B cell (primary cell): ENCODE measurements around the gene ZSCAN2. TPM values are rescaled to one million over a fixed set of nuclear protein-coding genes. Genes with fewer than 3 reads are reported as not detected.

Experiments
- ATAC-seq: fragments of 200-7000 bp; cut with Tn5 transposase; one replicate; pipeline ENCODE4 v1.10.0; 2021; ENCODE audit warnings: low read depth, mild to moderate bottlenecking, moderate number of reproducible peaks, moderate library complexity
- CTCF ChIA-PET: fragments of 350-600 bp; sonication (Branson Sonifier 250); formaldehyde crosslinking; loops from one replicate; lab custom pipeline; 2021; ENCODE audit warnings: antibody characterized with exemption, inconsistent platforms; lab: Charles Lee
- POLR2A ChIA-PET: fragments of 350-600 bp; sonication (Branson Sonifier 250); formaldehyde crosslinking; loops from one replicate; lab custom pipeline; 2021; ENCODE audit warnings: antibody characterized with exemption; lab: Charles Lee
- DNase-seq: peaks from one replicate; pipeline ENCODE4 v3.0.0; 2013
- H2AFZ ChIP-seq: 2 replicates; pipeline ENCODE4 v1.6.1; 2012; ENCODE audit warnings: mild to moderate bottlenecking, low read depth, low read length; ENCODE audit not compliant: insufficient read depth, poor library complexity, severe bottlenecking
- H3K27ac ChIP-seq, 2 donors: 1 replicate in 1 of 2; 2 replicates in 1 of 2; pipeline ENCODE4 v1.5.1; 2012 to 2013; ENCODE audit warnings: low read length in 2 of 2, mild to moderate bottlenecking in 2 of 2, moderate library complexity in 1 of 2
- H3K27me3 ChIP-seq, 4 experiments: fragments of 200-600 bp in 1 of 4; sonication (generic) in 1 of 4; replicated peaks in 1 of 4; 1 replicate in 2 of 4; 2 replicates in 2 of 4; pipeline versions ENCODE4 v1.6.1 to v1.7.0; 2013 to 2016; ENCODE audit warnings: low read length in 3 of 4, mild to moderate bottlenecking in 2 of 4, mixed read lengths in 1 of 4, moderate library complexity in 1 of 4; ENCODE audit not compliant: insufficient read depth in 4 of 4, control insufficient read depth in 3 of 4; ENCODE audit errors: control extremely low read depth in 1 of 4
- H3K36me3 ChIP-seq, 2 experiments: replicated peaks in 1 of 2; 1 replicate in 1 of 2; 2 replicates in 1 of 2; pipeline versions ENCODE4 v1.6.1 to v1.7.1; 2013; ENCODE audit warnings: low read length in 1 of 2; ENCODE audit not compliant: insufficient read depth in 2 of 2, control insufficient read depth in 1 of 2; ENCODE audit errors: control extremely low read depth in 1 of 2, extremely low read depth in 1 of 2
- H3K4me1 ChIP-seq, 2 donors: fragments of 200-600 bp in 1 of 2; sonication (generic) in 1 of 2; 1 replicate in 1 of 2; 2 replicates in 1 of 2; pipeline versions ENCODE4 v1.5.1 to v1.6.1; 2013 to 2017; ENCODE audit warnings: low read length in 2 of 2; ENCODE audit not compliant: control insufficient read depth in 2 of 2, insufficient read depth in 2 of 2
- H3K4me2 ChIP-seq: replicated peaks from 2 replicates; pipeline ENCODE3; 2012; ENCODE audit warnings: mild to moderate bottlenecking, low read depth, low read length; ENCODE audit not compliant: poor library complexity, severe bottlenecking
- H3K4me3 ChIP-seq, 5 experiments: fragments of 200-600 bp in 1 of 5; sonication (generic) in 1 of 5; 1 replicate in 3 of 5; 2 replicates in 2 of 5; pipeline versions ENCODE4 v1.5.1 to v1.7.0; 2011 to 2016; ENCODE audit warnings: low read length in 4 of 5, mild to moderate bottlenecking in 4 of 5, low read depth in 2 of 5, control low read depth in 1 of 5, moderate library complexity in 1 of 5; ENCODE audit not compliant: insufficient read depth in 1 of 5; ENCODE audit errors: control extremely low read depth in 1 of 5, extremely low read depth in 1 of 5
- H3K79me2 ChIP-seq: fragments of 200-600 bp; sonication (generic); one replicate; pipeline ENCODE4 v1.6.0; 2016; ENCODE audit warnings: low read length; ENCODE audit not compliant: control insufficient read depth, insufficient read depth
- H3K9ac ChIP-seq: fragments of 200-600 bp; sonication (generic); 2 replicates; pipeline ENCODE4 v1.6.1; 2017; ENCODE audit warnings: mild to moderate bottlenecking, low read length, moderate library complexity
- H3K9me3 ChIP-seq, 3 donors: one replicate each; pipeline versions ENCODE4 v1.6.1 to v1.7.1; 2013; ENCODE audit warnings: low read length in 2 of 3; ENCODE audit not compliant: control insufficient read depth in 2 of 3, insufficient read depth in 1 of 3; ENCODE audit errors: control extremely low read depth in 1 of 3
- H4K20me1 ChIP-seq: 2 replicates; pipeline ENCODE4 v1.6.0; 2012; ENCODE audit warnings: mild to moderate bottlenecking, low read length; ENCODE audit not compliant: insufficient read depth, control insufficient read depth, poor library complexity, severe bottlenecking
- H3K27ac Mint-ChIP-seq: one replicate; pipeline ENCODE4 v1.8.0; 2021; ENCODE audit warnings: mixed read lengths
- H3K27me3 Mint-ChIP-seq: one replicate; pipeline ENCODE4 v1.8.0; 2021; ENCODE audit warnings: mixed read lengths
- H3K4me1 Mint-ChIP-seq: one replicate; pipeline ENCODE4 v1.8.0; 2021; ENCODE audit warnings: mixed read lengths
- H3K4me3 Mint-ChIP-seq: one replicate; pipeline ENCODE4 v1.8.0; 2021; ENCODE audit warnings: mixed read lengths
- H3K9me3 Mint-ChIP-seq: one replicate; pipeline ENCODE4 v1.8.0; 2022; ENCODE audit warnings: mixed read lengths; ENCODE audit not compliant: insufficient read depth
- CTCF ChIP-seq: fragments of 200-600 bp; IDR thresholded peaks from one replicate; pipeline ENCODE4 v1.8.0; 2022; ENCODE audit warnings: antibody characterized with exemption, mild to moderate bottlenecking
- EZH2 ChIP-seq: IDR thresholded peaks from 2 replicates; pipeline ENCODE4 v1.6.1; 2012; ENCODE audit warnings: borderline replicate concordance, low read depth, mild to moderate bottlenecking, moderate library complexity, low read length; ENCODE audit not compliant: insufficient read depth, poor library complexity, severe bottlenecking
- WGBS: methylation state at CpG from one replicate; pipeline ENCODE4 v1.1.5; 2013; ENCODE audit warnings: missing lambda C conversion rate; ENCODE audit not compliant: insufficient coverage; 5-methylcytosine and 5-hydroxymethylcytosine counted together
- intact Hi-C: fragments of 100-400 bp; cut with micrococcal nuclease; formaldehyde crosslinking; loops from one replicate; pipeline ENCODE4 v1.10.0; 2022
- polyA plus RNA-seq: library from polyadenylated mRNA; depleted of rRNA; stranded (reverse); fragments of >200 nt; gene quantifications from 2 replicates; pipeline ENCODE4 v1.2.3, GENCODE V29; 2012
- total RNA-seq, 2 donors: library from RNA; stranded (reverse); fragments of 120-200 nt in 1 of 2; gene quantifications; 1 replicate in 1 of 2; 2 replicates in 1 of 2; pipeline versions ENCODE4 v1.2.3 to v1.2.4, GENCODE V29; 2013 to 2022

Gene ZSCAN2
- total and polyA plus RNA-seq, 2 donors (not counting 1 experiment from before 2014, with no cell fraction given), result 9.9 to 18.6 TPM

- ChIA-PET POLR2A (no interaction called here), CTCF (interaction anchor here (1.2 kb wide), 1 partner anchor 12 kb away, joined by 3 read pairs; the partner anchor contains the start of gene WDR73)
- Mint-ChIP-seq H3K27ac (peak overlapping the region; percentile 28), H3K4me3 (no peak overlapping the region), H3K9me3 (no peaks in the 10 kb centered on the region), H3K4me1 (no peaks in the 10 kb centered on the region), H3K27me3 (no peaks in the 10 kb centered on the region)
- H3K27me3 ChIP-seq, result no peaks in the 10 kb centered on the region
- H4K20me1 ChIP-seq, result no peaks in the 10 kb centered on the region
- no peaks in the 10 kb centered on the region for H3K9me3 ChIP-seq
- DNase-seq (no peak), ATAC-seq (no peak)
- intact Hi-C loops, result no loop called here
- H3K36me3 ChIP-seq, result peaks cover 0 to 42% of the 10 kb centered on the region in 2 experiments
- H3K4me2 ChIP-seq, result no peak overlapping the region
- H3K79me2 ChIP-seq, result no peaks in the 10 kb centered on the region
- H2AFZ ChIP-seq, result no peak overlapping the region
- no peak overlapping the region for H3K4me3 ChIP-seq
- TF ChIP-seq CTCF, result no peak
- H3K9ac ChIP-seq, result no peak overlapping the region
- no peaks in the 10 kb centered on the region for H3K4me1 ChIP-seq
- WGBS, result no CpG with 5 or more reads among the region's 2 CpGs
- no peak overlapping the region for H3K27ac ChIP-seq
Observed at GRCh38 chr15:84666373-84666772, 65.6 kb downstream of the ZSCAN2 start.

GRCh38 chr15:84668221-84668982 is 67.6 kb downstream of the ZSCAN2 start:
- CTCF ChIA-PET, result interaction anchor here (0.6 kb wide), 1 partner anchor 1019 kb away, joined by 3 read pairs; no protein-coding TSS in a partner anchor
- Mint-ChIP-seq H3K4me3 (no peak overlapping the region), H3K9me3 (no peaks in the 10 kb centered on the region), H3K27me3 (no peaks in the 10 kb centered on the region), H3K27ac (no peak overlapping the region), H3K4me1 (no peaks in the 10 kb centered on the region)
- Histone ChIP-seq H3K27me3 (no peaks in the 10 kb centered on the region), H3K79me2 (no peaks in the 10 kb centered on the region), H3K4me1 (no peaks in the 10 kb centered on the region), H4K20me1 (no peaks in the 10 kb centered on the region), H3K4me2 (no peak overlapping the region), H3K27ac (no peak overlapping the region), H3K9ac (no peak overlapping the region), H2AFZ (no peak overlapping the region), H3K36me3 (peaks cover 0 to 48% of the 10 kb centered on the region in 2 experiments), H3K9me3 (no peaks in the 10 kb centered on the region), H3K4me3 (no peak overlapping the region)
- ATAC-seq, result no peak
- TF ChIP-seq EZH2, result no peak
- TF ChIP-seq CTCF, result no peak
- DNase-seq, result no peak
- WGBS, result no CpG with 5 or more reads among the region's 3 CpGs
- intact Hi-C loops, result no loop called here
- POLR2A ChIA-PET, result interaction anchor here (0.6 kb wide), 1 partner anchor 38 kb away, joined by 5 read pairs; no protein-coding TSS in a partner anchor
